ENCODE data around the gene MACROD2. TPM values are rescaled to one million over a fixed set of nuclear protein-coding genes. Genes with fewer than 3 reads are reported as not detected.

MACROD2 gene
- total RNA-seq, 1 donor from 2014 or later, result 2.4 TPM

GRCh38 chr20:15675813-15676484 lies 1680.6 kb downstream of the MACROD2 start:
- peaks cover 26% of the 10 kb centered on the region for H3K4me1 Mint-ChIP-seq (ENCODE audit: low read depth, unreplicated experiment)
- no peak overlapping the region for H3K27ac Mint-ChIP-seq (ENCODE audit: unreplicated experiment)

GRCh38 chr20:15676815-15677214 lies 1681.5 kb downstream of the MACROD2 start:
- no peaks in the 10 kb centered on the region for H3K27me3 Mint-ChIP-seq (ENCODE audit: low read depth, unreplicated experiment)

More at GRCh38 chr20:15675813-15676484, 1680.6 kb downstream of the MACROD2 start:
- no peaks in the 10 kb centered on the region for H3K27me3 Mint-ChIP-seq (ENCODE audit: low read depth, unreplicated experiment)
- TF ChIP-seq EZH2 (IDR thresholded peaks at IDR 0.05; ENCODE audit: insufficient read depth, low read length), result no peak
- TF ChIP-seq CTCF (IDR thresholded peaks at IDR 0.05; ENCODE audit: insufficient read depth, low read depth, low read length), result no peak
- Histone ChIP-seq H3K4me2 (ENCODE audit: low read length) (no peak overlapping the region), H2AFZ (ENCODE audit: low read depth, low read length) (no peak overlapping the region), H3K4me3 (ENCODE audit: insufficient read depth, low read depth, low read length) (no peak overlapping the region), H3K36me3 (ENCODE audit: insufficient read depth, low read length) (no peaks in the 10 kb centered on the region), H4K20me1 (ENCODE audit: insufficient read depth, low read length) (no peaks in the 10 kb centered on the region), H3K9me3 (ENCODE audit: insufficient read depth, low read depth, low read length) (no peaks in the 10 kb centered on the region), H3K27me3 (ENCODE audit: insufficient read depth, low read length) (no peaks in the 10 kb centered on the region), H3K27ac (ENCODE audit: low read depth, low read length) (no peak overlapping the region), H3K9ac (ENCODE audit: low read length) (no peak overlapping the region), H3K79me2 (ENCODE audit: insufficient read depth, low read length) (no peaks in the 10 kb centered on the region), H3K4me1 (ENCODE audit: insufficient read depth, low read length) (peaks cover 19% of the 10 kb centered on the region)
- H3K4me3 Mint-ChIP-seq (ENCODE audit: unreplicated experiment), result no peak overlapping the region
- no peak for DNase-seq (ENCODE audit: low read depth)
- no peaks in the 10 kb centered on the region for H3K36me3 Mint-ChIP-seq (ENCODE audit: low read depth, unreplicated experiment)
- peak; percentile 20 for FAIRE-seq
- no peaks in the 10 kb centered on the region for H3K9me3 Mint-ChIP-seq (ENCODE audit: unreplicated experiment)

GRCh38 chr20:15682690-15683089 lies 1687.4 kb downstream of the MACROD2 start:
- Mint-ChIP-seq H3K9me3 (ENCODE audit: unreplicated experiment) (no peaks in the 10 kb centered on the region), H3K27me3 (ENCODE audit: low read depth, unreplicated experiment) (no peaks in the 10 kb centered on the region), H3K27ac (ENCODE audit: unreplicated experiment) (no peak overlapping the region), H3K4me1 (ENCODE audit: low read depth, unreplicated experiment) (no peaks in the 10 kb centered on the region), H3K36me3 (ENCODE audit: low read depth, unreplicated experiment) (no peaks in the 10 kb centered on the region), H3K4me3 (ENCODE audit: unreplicated experiment) (no peak overlapping the region)
- H3K79me2 ChIP-seq (ENCODE audit: insufficient read depth, low read length), result no peaks in the 10 kb centered on the region
- H2AFZ ChIP-seq (ENCODE audit: low read depth, low read length), result no peak overlapping the region
- FAIRE-seq (no peak), DNase-seq (ENCODE audit: low read depth) (no peak)
- H3K36me3 ChIP-seq (ENCODE audit: insufficient read depth, low read length), result no peaks in the 10 kb centered on the region
- no peaks in the 10 kb centered on the region for H4K20me1 ChIP-seq (ENCODE audit: insufficient read depth, low read length)
- no peaks in the 10 kb centered on the region for H3K9me3 ChIP-seq (ENCODE audit: insufficient read depth, low read depth, low read length)
- H3K27me3 ChIP-seq (ENCODE audit: insufficient read depth, low read length), result no peaks in the 10 kb centered on the region
- no peak overlapping the region for H3K4me3 ChIP-seq (ENCODE audit: insufficient read depth, low read depth, low read length)
- H3K9ac ChIP-seq (ENCODE audit: low read length), result no peak overlapping the region
- no peak overlapping the region for H3K27ac ChIP-seq (ENCODE audit: low read depth, low read length)
- H3K4me2 ChIP-seq (ENCODE audit: low read length), result no peak overlapping the region
- no peaks in the 10 kb centered on the region for H3K4me1 ChIP-seq (ENCODE audit: insufficient read depth, low read length)
- TF ChIP-seq CTCF (IDR thresholded peaks at IDR 0.05; ENCODE audit: insufficient read depth, low read depth, low read length) (no peak), EZH2 (IDR thresholded peaks at IDR 0.05; ENCODE audit: insufficient read depth, low read length) (no peak)

More at GRCh38 chr20:15676815-15677214, 1681.5 kb downstream of the MACROD2 start:
- Mint-ChIP-seq H3K9me3 (ENCODE audit: unreplicated experiment) (no peaks in the 10 kb centered on the region), H3K4me3 (ENCODE audit: unreplicated experiment) (no peak overlapping the region), H3K36me3 (ENCODE audit: low read depth, unreplicated experiment) (no peaks in the 10 kb centered on the region), H3K27ac (ENCODE audit: unreplicated experiment) (no peak overlapping the region), H3K4me1 (ENCODE audit: low read depth, unreplicated experiment) (peaks cover 26% of the 10 kb centered on the region)
- FAIRE-seq (no peak), DNase-seq (ENCODE audit: low read depth) (no peak)
- Histone ChIP-seq H3K27me3 (ENCODE audit: insufficient read depth, low read length) (no peaks in the 10 kb centered on the region), H3K4me2 (ENCODE audit: low read length) (no peak overlapping the region), H3K4me1 (ENCODE audit: insufficient read depth, low read length) (peaks cover 19% of the 10 kb centered on the region), H2AFZ (ENCODE audit: low read depth, low read length) (no peak overlapping the region), H3K9ac (ENCODE audit: low read length) (no peak overlapping the region), H3K9me3 (ENCODE audit: insufficient read depth, low read depth, low read length) (no peaks in the 10 kb centered on the region), H4K20me1 (ENCODE audit: insufficient read depth, low read length) (no peaks in the 10 kb centered on the region), H3K79me2 (ENCODE audit: insufficient read depth, low read length) (no peaks in the 10 kb centered on the region), H3K36me3 (ENCODE audit: insufficient read depth, low read length) (no peaks in the 10 kb centered on the region), H3K27ac (ENCODE audit: low read depth, low read length) (no peak overlapping the region), H3K4me3 (ENCODE audit: insufficient read depth, low read depth, low read length) (no peak overlapping the region)
- no peak for TF ChIP-seq EZH2 (IDR thresholded peaks at IDR 0.05; ENCODE audit: insufficient read depth, low read length)
